Fibroblast of pulmonary artery (primary cell): ENCODE data around the gene HUNK.

Experiments
- DNase-seq: peaks from one replicate; pipeline ENCODE4 v3.0.0-alpha.2; 2010; ENCODE audit warnings: low read depth
- H3K4me3 ChIP-seq: replicated peaks from 2 replicates; pipeline ENCODE4 v1.5.1; 2011; ENCODE audit warnings: low read depth, mild to moderate bottlenecking, control low read depth, low read length, moderate library complexity
- TF ChIP-seq, protein P1 (sequence below): IDR thresholded peaks from 2 replicates; pipeline ENCODE4 v1.5.1; 2011; ENCODE audit warnings: mild to moderate bottlenecking, control low read depth, low read length, inconsistent platforms; ENCODE audit errors: missing control alignments

The HUNK gene

DNA sequence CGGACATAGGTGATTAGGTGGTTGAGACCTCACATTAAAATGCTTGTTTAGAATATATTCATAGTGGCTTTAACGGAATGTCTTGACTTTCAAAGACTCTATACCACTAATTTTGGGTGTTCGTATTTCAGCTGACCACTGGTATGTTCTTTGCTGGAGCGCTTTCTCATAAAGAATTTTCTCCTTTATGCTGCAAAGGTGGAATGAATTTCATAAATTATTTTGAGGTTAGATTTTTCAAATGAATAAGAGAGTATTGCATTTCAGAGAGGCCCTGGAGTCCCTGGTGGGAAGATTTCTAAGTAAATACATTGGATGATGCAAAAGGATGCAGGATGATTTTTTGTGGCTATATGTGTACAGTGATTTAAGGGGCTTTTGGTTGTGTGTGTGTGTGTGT lies 55.8 kb downstream of the HUNK start:
- TF ChIP-seq, protein P1, sequence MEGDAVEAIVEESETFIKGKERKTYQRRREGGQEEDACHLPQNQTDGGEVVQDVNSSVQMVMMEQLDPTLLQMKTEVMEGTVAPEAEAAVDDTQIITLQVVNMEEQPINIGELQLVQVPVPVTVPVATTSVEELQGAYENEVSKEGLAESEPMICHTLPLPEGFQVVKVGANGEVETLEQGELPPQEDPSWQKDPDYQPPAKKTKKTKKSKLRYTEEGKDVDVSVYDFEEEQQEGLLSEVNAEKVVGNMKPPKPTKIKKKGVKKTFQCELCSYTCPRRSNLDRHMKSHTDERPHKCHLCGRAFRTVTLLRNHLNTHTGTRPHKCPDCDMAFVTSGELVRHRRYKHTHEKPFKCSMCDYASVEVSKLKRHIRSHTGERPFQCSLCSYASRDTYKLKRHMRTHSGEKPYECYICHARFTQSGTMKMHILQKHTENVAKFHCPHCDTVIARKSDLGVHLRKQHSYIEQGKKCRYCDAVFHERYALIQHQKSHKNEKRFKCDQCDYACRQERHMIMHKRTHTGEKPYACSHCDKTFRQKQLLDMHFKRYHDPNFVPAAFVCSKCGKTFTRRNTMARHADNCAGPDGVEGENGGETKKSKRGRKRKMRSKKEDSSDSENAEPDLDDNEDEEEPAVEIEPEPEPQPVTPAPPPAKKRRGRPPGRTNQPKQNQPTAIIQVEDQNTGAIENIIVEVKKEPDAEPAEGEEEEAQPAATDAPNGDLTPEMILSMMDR, result no peak
- no peak for DNase-seq
- no peak overlapping the region for H3K4me3 ChIP-seq

DNA sequence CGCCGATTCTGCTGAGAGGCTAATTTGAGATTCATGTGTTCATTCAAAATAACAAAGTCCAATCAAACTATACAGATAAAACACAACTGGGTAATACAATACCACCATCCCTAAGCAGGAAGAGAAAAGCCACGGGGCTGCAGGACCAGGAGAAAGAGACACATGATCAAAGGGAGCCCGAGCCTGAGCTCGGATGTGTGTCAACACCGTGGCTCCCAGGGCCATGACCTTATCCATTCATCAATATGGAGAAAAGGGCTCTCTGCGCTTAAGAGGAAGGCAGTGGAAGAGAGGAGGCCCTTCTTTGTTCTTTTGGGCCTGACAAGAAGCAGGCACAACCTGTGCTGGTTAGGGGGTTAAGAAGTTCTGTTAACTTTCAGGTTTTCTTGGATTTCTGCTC lies 56.7 kb downstream of the HUNK start:
- DNase-seq, result no peak
- TF ChIP-seq, protein P1, result no peak

DNA sequence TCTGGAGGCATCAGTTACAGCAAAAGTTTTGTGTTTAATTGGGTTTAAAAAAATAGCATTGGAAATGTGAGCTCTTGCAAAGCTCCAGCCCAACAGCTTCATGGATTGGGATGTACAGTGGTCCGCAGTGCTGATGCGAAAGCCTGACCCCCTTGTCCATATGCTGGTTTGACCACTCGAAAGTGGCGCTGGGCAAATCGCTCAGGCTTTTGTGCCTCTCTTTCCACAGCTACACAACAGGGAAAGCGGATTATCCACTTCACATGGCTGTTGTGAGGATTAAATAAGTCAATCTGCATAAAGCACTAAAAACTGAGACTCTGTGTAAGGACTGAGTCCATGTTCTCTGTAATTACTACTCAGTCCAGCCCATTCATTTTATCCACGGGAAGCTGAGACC lies 57.2 kb downstream of the HUNK start:
- no peak overlapping the region for H3K4me3 ChIP-seq
- DNase-seq, result no peak
- TF ChIP-seq, protein P1, result no peak

More for the DNA sequence above, 56.7 kb downstream of the HUNK start:
- H3K4me3 ChIP-seq, result no peak overlapping the region

DNA sequence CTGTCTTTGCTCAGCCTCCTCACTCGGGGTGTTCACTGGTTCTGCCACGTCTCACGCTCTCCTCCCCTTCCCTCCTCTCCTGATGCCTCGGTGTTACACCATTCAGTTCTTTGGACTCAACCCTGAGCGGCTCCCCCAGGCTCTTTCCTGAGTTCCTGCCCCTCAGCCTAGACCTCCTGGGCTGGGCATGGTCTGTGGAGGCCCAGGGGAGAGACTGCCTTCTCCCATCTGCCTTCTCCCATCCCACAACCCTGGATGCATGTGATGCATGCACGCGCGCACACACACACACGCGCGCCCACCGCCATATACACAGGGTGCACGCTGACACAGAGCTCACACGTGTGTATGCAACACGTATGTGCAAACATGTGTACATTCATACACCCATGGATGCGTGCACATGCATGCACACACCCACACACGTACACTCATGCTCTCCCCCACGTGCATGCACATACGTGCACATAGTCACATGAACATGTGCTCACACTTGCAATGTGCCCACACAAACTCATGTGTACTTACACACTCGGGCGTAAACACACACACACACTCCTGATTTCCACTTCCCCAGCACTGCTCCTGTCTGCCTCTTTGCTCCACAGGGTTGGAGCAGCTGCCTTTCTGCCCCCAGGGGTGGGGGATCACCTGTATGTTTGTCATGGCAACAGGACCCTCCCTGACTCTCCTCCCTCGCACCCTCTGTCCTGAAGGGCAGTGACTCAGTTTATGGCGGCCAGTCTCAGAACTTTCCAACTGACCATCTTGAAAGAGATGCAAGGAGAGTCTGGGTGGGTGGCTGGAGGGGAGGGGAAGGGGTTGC lies 59.0 kb downstream of the HUNK start:
- TF ChIP-seq, protein P1, result no peak
- DNase-seq, result no peak
- no peak overlapping the region for H3K4me3 ChIP-seq

DNA sequence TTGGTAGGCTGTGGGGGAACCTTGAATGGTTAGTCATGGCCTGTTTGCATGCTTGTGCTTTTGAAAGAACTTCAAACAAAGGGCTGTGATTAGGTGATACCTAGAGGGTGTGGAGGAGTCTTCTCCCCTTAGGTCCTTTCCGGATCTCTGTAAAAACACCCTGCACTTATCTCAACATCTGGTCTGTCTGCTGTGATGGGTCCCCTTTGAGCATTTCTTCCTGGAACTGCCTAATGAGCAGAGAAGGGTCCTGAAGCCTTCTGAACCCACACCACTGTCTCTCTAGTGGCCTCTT lies 59.6 kb downstream of the HUNK start:
- DNase-seq, result no peak
- TF ChIP-seq, protein P1, result no peak
- no peak overlapping the region for H3K4me3 ChIP-seq

DNA sequence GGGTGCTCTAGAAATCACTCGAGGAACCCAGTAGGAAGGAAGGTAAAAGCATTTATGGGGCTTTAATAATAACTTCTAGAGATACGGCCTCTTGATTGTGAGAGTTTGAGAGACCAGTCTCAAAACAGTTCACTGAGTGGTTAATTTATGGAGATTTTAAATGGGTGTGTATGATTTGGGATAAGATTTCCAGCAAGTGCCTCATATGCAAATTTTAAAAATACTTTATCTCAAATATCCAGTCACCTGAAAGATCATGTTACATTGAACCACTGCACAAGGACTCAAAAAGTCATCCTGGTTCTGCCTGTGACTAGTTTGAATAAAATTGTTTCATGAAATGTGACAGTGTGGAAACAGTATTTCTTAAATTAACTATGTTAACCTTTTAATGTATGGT lies 64.5 kb downstream of the HUNK start:
- H3K4me3 ChIP-seq, result no peak overlapping the region
- no peak for DNase-seq
- TF ChIP-seq, protein P1, result no peak
